Keratinocyte (primary cell): ENCODE measurements around the gene TMEM94. TPM values are rescaled to one million over a fixed set of nuclear protein-coding genes. Genes with fewer than 3 reads are reported as not detected.

Experiments
- DNase-seq: peaks from one replicate; pipeline ENCODE4 v3.0.0-alpha.2; 2011; ENCODE audit warnings: low read depth, missing footprints, low spot score
- FAIRE-seq: peaks from 2 replicates; lab custom pipeline; 2011; peaks lifted over from hg19 to GRCh38; lab: Jason Lieb, UNC
- H2AFZ ChIP-seq: 2 replicates; pipeline ENCODE4 v1.6.0; 2012; ENCODE audit warnings: low read length, control low read depth, inconsistent platforms; ENCODE audit not compliant: control insufficient read depth
- H3K27ac ChIP-seq: 2 replicates; pipeline ENCODE4 v1.5.1; 2011; ENCODE audit warnings: low read length; ENCODE audit not compliant: control insufficient read depth, insufficient read depth
- H3K27me3 ChIP-seq: 3 replicates; pipeline ENCODE4 v1.6.0; 2011; ENCODE audit warnings: low read length; ENCODE audit not compliant: control insufficient read depth, insufficient read depth; ENCODE audit errors: extremely low read depth
- H3K36me3 ChIP-seq, 2 experiments: 2 replicates in 1 of 2; 3 replicates in 1 of 2; pipeline ENCODE4 v1.5.1; 2011; ENCODE audit warnings: low read length in 2 of 2, mild to moderate bottlenecking in 1 of 2; ENCODE audit not compliant: control insufficient read depth in 2 of 2, insufficient read depth in 2 of 2; ENCODE audit errors: extremely low read depth in 1 of 2
- H3K4me1 ChIP-seq: 3 replicates; pipeline ENCODE4 v1.5.1; 2011; ENCODE audit warnings: low read length; ENCODE audit not compliant: control insufficient read depth, insufficient read depth; ENCODE audit errors: extremely low read depth
- H3K4me2 ChIP-seq: 3 replicates; pipeline ENCODE4 v1.6.0; 2011; ENCODE audit warnings: low read depth, low read length; ENCODE audit not compliant: control insufficient read depth, insufficient read depth; ENCODE audit errors: extremely low read depth
- H3K4me3 ChIP-seq, 3 experiments: fragments of 200-600 bp in 1 of 3; sonication (generic) in 1 of 3; 2 replicates in 2 of 3; 3 replicates in 1 of 3; pipeline ENCODE4 v1.5.1; 2011 to 2016; ENCODE audit warnings: low read length in 3 of 3, mild to moderate bottlenecking in 3 of 3, control low read depth in 2 of 3, inconsistent platforms in 1 of 3, low read depth in 1 of 3, mixed read lengths in 1 of 3, mixed run types in 1 of 3, moderate library complexity in 1 of 3; ENCODE audit not compliant: control insufficient read depth in 2 of 3, insufficient read depth in 2 of 3; ENCODE audit errors: extremely low read depth in 1 of 3
- H3K79me2 ChIP-seq: 2 replicates; pipeline ENCODE4 v1.6.0; 2012; ENCODE audit warnings: low read length; ENCODE audit not compliant: control insufficient read depth, insufficient read depth
- H3K9ac ChIP-seq: 3 replicates; pipeline ENCODE4 v1.6.0; 2011; ENCODE audit warnings: low read length; ENCODE audit not compliant: control insufficient read depth, insufficient read depth; ENCODE audit errors: extremely low read depth
- H3K9me1 ChIP-seq: 3 replicates; pipeline ENCODE4 v1.6.0; 2011; ENCODE audit warnings: low read length; ENCODE audit not compliant: control insufficient read depth, insufficient read depth; ENCODE audit errors: extremely low read depth
- H3K9me3 ChIP-seq: 2 replicates; pipeline ENCODE4 v1.5.1; 2012; ENCODE audit warnings: low read depth, low read length; ENCODE audit not compliant: control insufficient read depth
- H4K20me1 ChIP-seq: 3 replicates; pipeline ENCODE4 v1.6.0; 2011; ENCODE audit warnings: low read length; ENCODE audit not compliant: control insufficient read depth, insufficient read depth; ENCODE audit errors: extremely low read depth
- EZH2 ChIP-seq: IDR thresholded peaks from one replicate; pipeline ENCODE4 v1.6.1; 2012; ENCODE audit warnings: inconsistent platforms, mild to moderate bottlenecking, low read length, moderate library complexity
- dilution Hi-C: fragments of 300-500 bp; cut with MboI; formaldehyde crosslinking; loops from one replicate; pipeline ENCODE4 v1.7.0; 2020; ENCODE audit warnings: low sequenced_read_pairs; ENCODE audit not compliant: extremely low pct_ligation_motif_present
- polyA plus RNA-seq, 5 experiments: library from polyadenylated mRNA; depleted of rRNA in 3 of 5; stranded (reverse) in 3 of 5; stranded (forward) in 1 of 5; unstranded in 1 of 5; fragments of >200 nt; gene quantifications; 1 replicate in 1 of 5; 2 replicates in 3 of 5; 3 replicates in 1 of 5; pipeline versions ENCODE4 v1.2.1 to v1.2.3, GENCODE V29; 2011 to 2012; ENCODE audit warnings: missing spikeins in 2 of 5, low read depth in 1 of 5, low replicate concordance in 1 of 5
- TF ChIP-seq, protein P1 (sequence below), 3 experiments: IDR thresholded peaks in 1 of 3; conservative IDR thresholded peaks in 1 of 3; optimal IDR thresholded peaks in 1 of 3; 2 replicates in 2 of 3; 3 replicates in 1 of 3; pipeline versions ENCODE3 to v1.5.1; 2011; ENCODE audit warnings: low read length in 3 of 3, mild to moderate bottlenecking in 3 of 3, moderate library complexity in 2 of 3, control low read depth in 1 of 3, inconsistent platforms in 1 of 3; ENCODE audit not compliant: insufficient read depth in 2 of 3; ENCODE audit errors: extremely low read depth in 1 of 3

The TMEM94 gene
- polyA plus RNA-seq, 1 donor (not counting 4 experiments of a cell fraction or from before 2014, with no cell fraction given) = 13.6 TPM

DNA sequence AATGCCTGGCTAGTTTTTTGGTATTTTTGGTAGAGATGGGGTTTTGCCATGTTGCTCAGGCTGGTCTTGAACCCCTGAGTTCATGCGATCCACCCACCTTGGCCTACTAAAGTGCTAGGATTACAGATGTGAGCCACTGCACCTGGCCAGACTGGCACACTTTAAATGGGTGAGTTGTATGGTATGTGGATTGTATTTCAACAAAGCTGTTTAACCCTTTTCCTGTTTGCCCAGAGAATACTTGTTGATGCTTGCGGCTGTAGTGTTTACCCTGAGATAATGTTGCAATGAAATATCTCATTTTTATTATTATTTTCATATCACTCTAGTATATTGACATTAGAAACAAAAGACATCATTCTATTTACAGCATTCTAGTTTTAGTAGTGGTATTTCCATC lies 17.1 kb upstream of the TMEM94 start:
- no peaks in the 10 kb centered on the region for H3K9me1 ChIP-seq
- no peak overlapping the region for H3K4me2 ChIP-seq
- dilution Hi-C loops = no loop called here
- H3K4me3 ChIP-seq = no peak overlapping the region
- DNase-seq (no peak), FAIRE-seq (no peak)
- no peak overlapping the region for H3K9ac ChIP-seq
- no peak overlapping the region for H3K27ac ChIP-seq
- peaks cover 8% of the 10 kb centered on the region for H3K4me1 ChIP-seq
- no peak overlapping the region for H2AFZ ChIP-seq
- no peaks in the 10 kb centered on the region for H3K36me3 ChIP-seq
- no peaks in the 10 kb centered on the region for H4K20me1 ChIP-seq
- no peaks in the 10 kb centered on the region for H3K9me3 ChIP-seq
- H3K27me3 ChIP-seq = no peaks in the 10 kb centered on the region
- TF ChIP-seq, protein P1, sequence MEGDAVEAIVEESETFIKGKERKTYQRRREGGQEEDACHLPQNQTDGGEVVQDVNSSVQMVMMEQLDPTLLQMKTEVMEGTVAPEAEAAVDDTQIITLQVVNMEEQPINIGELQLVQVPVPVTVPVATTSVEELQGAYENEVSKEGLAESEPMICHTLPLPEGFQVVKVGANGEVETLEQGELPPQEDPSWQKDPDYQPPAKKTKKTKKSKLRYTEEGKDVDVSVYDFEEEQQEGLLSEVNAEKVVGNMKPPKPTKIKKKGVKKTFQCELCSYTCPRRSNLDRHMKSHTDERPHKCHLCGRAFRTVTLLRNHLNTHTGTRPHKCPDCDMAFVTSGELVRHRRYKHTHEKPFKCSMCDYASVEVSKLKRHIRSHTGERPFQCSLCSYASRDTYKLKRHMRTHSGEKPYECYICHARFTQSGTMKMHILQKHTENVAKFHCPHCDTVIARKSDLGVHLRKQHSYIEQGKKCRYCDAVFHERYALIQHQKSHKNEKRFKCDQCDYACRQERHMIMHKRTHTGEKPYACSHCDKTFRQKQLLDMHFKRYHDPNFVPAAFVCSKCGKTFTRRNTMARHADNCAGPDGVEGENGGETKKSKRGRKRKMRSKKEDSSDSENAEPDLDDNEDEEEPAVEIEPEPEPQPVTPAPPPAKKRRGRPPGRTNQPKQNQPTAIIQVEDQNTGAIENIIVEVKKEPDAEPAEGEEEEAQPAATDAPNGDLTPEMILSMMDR (optimal IDR thresholded peaks at IDR 0.05 in 1 of 3, IDR thresholded peaks at IDR 0.05 in 1 of 3, conservative IDR thresholded peaks at IDR 0.05 in 1 of 3; ENCODE audit: extremely low read depth in 1 of 3, insufficient read depth in 2 of 3, low read length in 3 of 3) = no peak
- no peak for TF ChIP-seq EZH2
- H3K79me2 ChIP-seq = no peaks in the 10 kb centered on the region

DNA sequence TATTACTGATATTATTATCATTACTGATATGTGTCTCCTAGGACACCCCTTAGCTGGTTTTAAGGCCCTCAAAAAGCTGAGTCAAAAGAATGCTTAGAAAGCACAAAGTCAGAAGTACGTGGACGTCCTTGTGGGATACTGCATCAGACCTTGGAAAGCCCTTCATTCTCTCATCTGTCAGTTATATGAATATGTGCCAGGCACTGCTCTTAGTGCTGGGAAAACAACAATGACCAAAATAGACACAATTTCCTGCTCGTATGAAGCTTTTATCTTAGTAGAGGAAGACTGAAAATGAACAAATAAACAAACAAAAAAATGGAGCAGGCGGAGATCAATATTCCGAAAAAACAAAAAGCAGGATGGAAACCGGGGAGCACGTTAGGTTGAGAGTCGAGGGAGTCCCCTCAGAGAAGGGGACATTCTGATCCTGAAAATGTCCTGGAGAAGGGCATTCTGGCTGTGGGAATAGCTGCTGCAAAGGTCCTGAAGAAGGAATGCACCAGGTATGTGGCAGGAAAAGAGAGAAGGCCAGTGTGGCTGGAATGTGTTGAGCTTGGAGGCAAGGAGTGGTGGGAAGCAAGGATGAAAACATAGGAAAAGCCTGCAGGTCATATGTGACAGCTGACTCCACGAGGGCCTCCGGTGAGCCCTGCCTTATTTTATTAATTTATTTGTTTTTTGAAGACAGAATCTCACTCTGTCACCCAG lies 15.5 kb upstream of the TMEM94 start:
- no peaks in the 10 kb centered on the region for H3K27me3 ChIP-seq
- no peak overlapping the region for H2AFZ ChIP-seq
- DNase-seq (no peak), FAIRE-seq (no peak)
- peaks cover 13% of the 10 kb centered on the region for H3K4me1 ChIP-seq
- no peak overlapping the region for H3K4me3 ChIP-seq
- no peaks in the 10 kb centered on the region for H3K36me3 ChIP-seq
- H3K27ac ChIP-seq = no peak overlapping the region
- no peak overlapping the region for H3K9ac ChIP-seq
- no peak overlapping the region for H3K4me2 ChIP-seq
- H3K9me1 ChIP-seq = no peaks in the 10 kb centered on the region
- dilution Hi-C loops = no loop called here
- no peaks in the 10 kb centered on the region for H3K79me2 ChIP-seq
- no peak for TF ChIP-seq EZH2
- TF ChIP-seq, protein P1 (optimal IDR thresholded peaks at IDR 0.05 in 1 of 3, IDR thresholded peaks at IDR 0.05 in 1 of 3, conservative IDR thresholded peaks at IDR 0.05 in 1 of 3; ENCODE audit: extremely low read depth in 1 of 3, insufficient read depth in 2 of 3, low read length in 3 of 3) = no peak
- H3K9me3 ChIP-seq = no peaks in the 10 kb centered on the region
- no peaks in the 10 kb centered on the region for H4K20me1 ChIP-seq
